HCT116 (cell line): ENCODE data around the gene CAMSAP1.

Source experiments
- ELF1 ChIP-seq: IDR thresholded peaks from 2 replicates; pipeline ENCODE4 v1.6.1; 2012; ENCODE audit warnings: low read depth, borderline replicate concordance
- EZH2 ChIP-seq: fragments of 200-600 bp; sonication (generic); IDR thresholded peaks from 2 replicates; pipeline ENCODE4 v1.6.1; 2017; ENCODE audit warnings: antibody characterized with exemption, mixed run types
- JUND ChIP-seq: IDR thresholded peaks from 2 replicates; pipeline ENCODE4 v1.6.1; 2012
- SIN3A ChIP-seq: IDR thresholded peaks from 2 replicates; pipeline ENCODE4 v1.6.1; 2012; ENCODE audit warnings: low read depth
- SP1 ChIP-seq: IDR thresholded peaks from 2 replicates; pipeline ENCODE4 v1.6.1; 2012; ENCODE audit warnings: low read depth
- SRF ChIP-seq: IDR thresholded peaks from 2 replicates; pipeline ENCODE4 v1.6.1; 2012; ENCODE audit warnings: low read depth
- TF ChIP-seq, protein P1 (sequence below), 3 experiments: fragments of 200-600 bp in 1 of 3; sonication (generic) in 1 of 3; IDR thresholded peaks in 2 of 3; conservative IDR thresholded peaks in 1 of 3; 2 replicates each; pipeline ENCODE4 v1.5.1; 2012 to 2017; ENCODE audit warnings: low read depth in 2 of 3, low read length in 2 of 3, antibody characterized with exemption in 1 of 3, borderline replicate concordance in 1 of 3, control low read depth in 1 of 3, mild to moderate bottlenecking in 1 of 3, mixed read lengths in 1 of 3, mixed run types in 1 of 3, moderate library complexity in 1 of 3; ENCODE audit not compliant: insufficient read depth in 1 of 3
- TF ChIP-seq, protein P2 (sequence below): IDR thresholded peaks from 2 replicates; pipeline ENCODE4 v1.6.1; 2012

DNA sequence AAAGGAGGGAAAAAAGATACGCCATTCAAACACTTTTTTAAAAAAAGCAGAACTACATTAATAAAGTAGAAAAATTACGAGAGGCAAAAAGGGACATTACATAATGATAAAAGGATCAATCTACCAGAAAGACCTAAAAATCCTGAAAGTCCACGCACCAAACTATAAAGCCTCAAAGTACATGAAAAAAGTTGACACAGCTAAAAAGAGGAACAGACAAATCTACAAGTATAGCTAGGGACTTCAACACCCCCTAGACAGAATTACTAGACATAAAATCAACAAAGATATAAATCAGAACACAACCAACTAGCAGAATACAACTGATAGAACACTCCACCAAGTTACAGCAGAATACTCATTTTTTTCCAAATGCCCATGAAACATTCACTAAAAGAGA is 11.1 kb downstream of the CAMSAP1 start:
- TF ChIP-seq, protein P1, sequence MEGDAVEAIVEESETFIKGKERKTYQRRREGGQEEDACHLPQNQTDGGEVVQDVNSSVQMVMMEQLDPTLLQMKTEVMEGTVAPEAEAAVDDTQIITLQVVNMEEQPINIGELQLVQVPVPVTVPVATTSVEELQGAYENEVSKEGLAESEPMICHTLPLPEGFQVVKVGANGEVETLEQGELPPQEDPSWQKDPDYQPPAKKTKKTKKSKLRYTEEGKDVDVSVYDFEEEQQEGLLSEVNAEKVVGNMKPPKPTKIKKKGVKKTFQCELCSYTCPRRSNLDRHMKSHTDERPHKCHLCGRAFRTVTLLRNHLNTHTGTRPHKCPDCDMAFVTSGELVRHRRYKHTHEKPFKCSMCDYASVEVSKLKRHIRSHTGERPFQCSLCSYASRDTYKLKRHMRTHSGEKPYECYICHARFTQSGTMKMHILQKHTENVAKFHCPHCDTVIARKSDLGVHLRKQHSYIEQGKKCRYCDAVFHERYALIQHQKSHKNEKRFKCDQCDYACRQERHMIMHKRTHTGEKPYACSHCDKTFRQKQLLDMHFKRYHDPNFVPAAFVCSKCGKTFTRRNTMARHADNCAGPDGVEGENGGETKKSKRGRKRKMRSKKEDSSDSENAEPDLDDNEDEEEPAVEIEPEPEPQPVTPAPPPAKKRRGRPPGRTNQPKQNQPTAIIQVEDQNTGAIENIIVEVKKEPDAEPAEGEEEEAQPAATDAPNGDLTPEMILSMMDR (IDR thresholded peaks at IDR 0.05 in 2 of 3, conservative IDR thresholded peaks at IDR 0.05 in 1 of 3; ENCODE audit: borderline replicate concordance in 1 of 3, insufficient read depth in 1 of 3, low read depth in 2 of 3, low read length in 2 of 3), result no peak
- TF ChIP-seq EZH2, result no peak
- TF ChIP-seq, protein P2, sequence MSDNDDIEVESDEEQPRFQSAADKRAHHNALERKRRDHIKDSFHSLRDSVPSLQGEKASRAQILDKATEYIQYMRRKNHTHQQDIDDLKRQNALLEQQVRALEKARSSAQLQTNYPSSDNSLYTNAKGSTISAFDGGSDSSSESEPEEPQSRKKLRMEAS, result no peak
- TF ChIP-seq JUND, result no peak
- no peak for TF ChIP-seq SIN3A
- no peak for TF ChIP-seq SRF
- no peak for TF ChIP-seq SP1
- TF ChIP-seq ELF1, result no peak
